ENCODE results near the gene BLOC1S3.

BLOC1S3 gene

GRCh38 chr19:45146251-45146650 is 32.3 kb upstream of the BLOC1S3 start:
- DNase-seq (ENCODE audit: low read depth), result no peak

GRCh38 chr19:45146741-45147205 is 31.8 kb upstream of the BLOC1S3 start:
- DNase-seq (ENCODE audit: low read depth), result no peak

GRCh38 chr19:45147835-45148676 is 30.5 kb upstream of the BLOC1S3 start:
- no peak for DNase-seq (ENCODE audit: low read depth)

- no peak for DNase-seq (ENCODE audit: low read depth)
These were observed 29.5 kb upstream of the BLOC1S3 start for GRCh38 chr19:45149129-45149528.

GRCh38 chr19:45150180-45150579 is 28.4 kb upstream of the BLOC1S3 start:
- DNase-seq (ENCODE audit: low read depth), result no peak

GRCh38 chr19:45150751-45151281 is 27.8 kb upstream of the BLOC1S3 start:
- no peak for DNase-seq (ENCODE audit: low read depth)

- no peak for DNase-seq (ENCODE audit: low read depth)
These were observed 27.3 kb upstream of the BLOC1S3 start for GRCh38 chr19:45151320-45151719.

GRCh38 chr19:45151821-45152503 is 26.6 kb upstream of the BLOC1S3 start:
- DNase-seq (ENCODE audit: low read depth), result no peak

DNA sequence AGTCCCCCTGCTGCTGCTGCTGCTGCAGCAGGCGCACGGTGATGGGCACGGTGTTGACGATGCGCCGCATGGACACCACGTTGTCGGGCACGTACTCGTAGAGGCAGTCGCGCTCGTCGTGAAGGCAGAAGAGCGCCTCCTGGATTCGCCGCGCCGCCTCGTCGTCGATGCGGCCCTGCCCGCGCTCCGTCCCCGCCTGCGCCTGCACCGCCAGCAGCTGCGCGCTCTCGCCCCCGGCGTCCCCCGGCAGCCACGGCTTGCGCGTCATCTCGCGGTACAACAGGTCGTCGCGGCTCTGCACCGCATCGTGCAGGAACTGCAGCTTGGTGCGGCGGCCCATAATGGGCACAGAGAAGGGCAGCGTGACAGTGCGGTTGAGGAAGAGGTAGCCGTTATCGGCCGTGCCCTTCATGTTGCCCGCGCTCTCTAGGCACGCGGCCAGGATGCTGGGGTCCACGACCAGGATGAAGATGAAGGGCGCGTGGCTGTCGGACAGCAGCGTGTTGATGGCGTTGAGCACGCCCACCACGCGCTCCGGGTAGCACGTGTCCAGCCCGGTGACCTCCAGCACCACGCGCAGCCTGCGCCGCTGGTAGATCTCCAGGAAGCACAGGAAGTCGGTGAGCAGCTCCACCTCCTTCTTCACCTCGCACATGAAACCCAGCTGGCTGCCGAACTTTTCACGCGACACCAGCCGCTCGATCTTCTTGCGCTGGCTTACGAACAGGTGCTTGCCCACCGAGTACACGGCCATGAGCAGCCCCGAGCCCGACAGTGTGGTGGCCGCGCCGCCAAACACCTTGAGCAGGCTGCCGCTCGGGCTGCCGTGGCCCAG is 25.9 kb upstream of the BLOC1S3 start:
- DNase-seq (ENCODE audit: low read depth), result no peak

DNA sequence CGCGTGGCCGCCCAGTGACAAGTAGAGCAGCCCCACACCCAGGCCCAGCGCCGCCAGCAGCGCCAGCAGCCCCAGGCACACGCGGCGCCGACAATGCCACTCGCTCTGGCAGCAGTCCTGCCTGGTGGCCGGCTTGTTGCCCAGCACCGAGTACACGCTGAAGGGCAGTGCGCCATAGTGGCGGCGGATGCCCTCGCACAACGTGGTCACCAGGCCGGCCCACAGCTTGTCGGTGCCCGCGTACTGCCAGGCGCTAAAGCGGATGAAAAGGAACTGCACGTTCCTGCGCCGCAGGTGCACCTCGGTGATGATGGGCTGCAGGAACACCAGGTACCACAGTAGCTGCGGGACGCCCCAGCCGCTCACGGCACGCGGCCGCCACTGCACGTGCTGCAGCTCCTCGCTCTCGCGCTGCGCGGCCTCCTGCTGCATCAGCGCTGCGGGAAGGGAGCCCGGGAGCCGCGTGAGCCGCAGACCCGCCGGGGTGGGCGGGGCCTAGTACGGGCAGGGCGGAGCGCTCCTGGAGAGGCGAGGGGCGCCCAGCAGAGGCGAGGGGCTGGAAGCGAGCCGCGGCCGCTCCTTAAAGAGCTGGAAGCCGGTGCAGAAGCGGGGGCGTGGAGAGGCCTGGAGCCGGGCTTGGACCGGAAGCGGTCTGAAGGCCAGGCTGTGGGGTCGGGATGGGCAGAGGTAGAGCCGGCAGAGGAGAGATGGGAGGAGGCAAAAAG is 25.1 kb upstream of the BLOC1S3 start:
- no peak for DNase-seq (ENCODE audit: low read depth)

DNA sequence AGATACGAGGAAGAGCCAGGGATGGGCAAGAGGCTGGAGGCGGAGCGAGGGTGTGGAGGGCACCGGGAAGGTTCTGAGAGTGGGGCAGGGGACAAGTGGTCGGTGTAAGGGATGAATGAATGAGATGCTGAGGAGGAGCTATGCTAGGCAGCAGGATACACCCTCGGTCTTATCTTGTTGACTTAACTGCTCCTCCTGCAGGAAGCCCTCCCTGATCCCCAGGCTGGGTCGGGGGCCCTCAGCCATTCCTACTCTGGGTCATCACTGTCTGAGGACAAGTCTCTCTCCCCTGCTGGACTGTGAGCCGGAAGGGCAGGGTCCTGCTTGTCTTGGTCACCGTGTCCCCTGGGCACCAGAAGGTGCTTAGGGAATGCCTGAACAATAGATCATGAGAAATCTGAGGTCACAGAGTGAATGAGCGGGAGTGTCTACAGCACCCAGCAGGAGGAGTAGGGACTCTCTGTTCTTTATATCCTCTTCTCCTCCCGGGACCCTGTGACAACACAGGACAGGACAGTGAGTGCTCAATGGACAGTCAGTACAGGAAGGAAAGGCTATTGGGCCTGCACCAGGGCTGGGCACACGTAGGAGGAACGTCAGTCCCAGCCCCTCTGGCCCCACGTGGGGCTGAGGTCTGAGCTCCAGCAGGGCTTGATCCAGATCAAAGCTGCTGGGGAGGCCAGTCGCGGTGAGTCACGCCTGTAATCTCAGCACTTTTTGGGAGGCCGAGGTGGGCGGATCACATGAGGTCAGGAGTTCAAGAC is 24.3 kb upstream of the BLOC1S3 start:
- DNase-seq (ENCODE audit: low read depth), result no peak

DNA sequence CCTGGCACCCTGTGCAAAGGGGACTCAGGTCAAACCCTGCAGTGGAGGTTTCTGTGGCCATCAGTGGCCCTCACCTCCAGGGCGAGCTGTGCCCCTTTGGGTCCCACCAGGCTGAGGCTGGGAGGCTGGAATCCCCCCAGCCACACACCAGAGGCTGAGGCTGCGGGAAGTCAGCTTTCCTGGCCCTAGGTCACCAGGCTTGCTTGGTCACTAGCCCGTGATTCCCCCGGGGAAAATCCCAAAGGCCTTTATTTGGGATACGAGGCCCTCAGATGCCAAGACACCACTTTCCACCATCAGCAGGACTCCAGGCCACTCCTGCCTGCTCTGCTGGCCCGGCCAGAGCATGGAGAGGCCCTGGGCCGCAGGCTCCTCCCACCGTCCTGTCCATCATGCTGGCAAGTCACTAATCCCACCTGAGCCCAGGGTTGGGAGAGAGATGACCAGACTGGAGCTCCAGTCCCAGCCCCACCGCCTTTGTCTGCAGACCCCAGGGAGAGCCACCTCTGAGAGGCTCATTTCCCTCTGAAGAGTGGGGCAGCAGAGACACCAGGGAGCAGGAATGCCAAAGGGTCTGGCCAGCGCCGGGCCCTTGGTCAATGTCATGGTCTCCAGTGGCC is 22.5 kb upstream of the BLOC1S3 start:
- no peak for DNase-seq (ENCODE audit: low read depth)

- no peak for DNase-seq (ENCODE audit: low read depth)
These were observed 21.8 kb upstream of the BLOC1S3 start for GRCh38 chr19:45156751-45157150.

DNA sequence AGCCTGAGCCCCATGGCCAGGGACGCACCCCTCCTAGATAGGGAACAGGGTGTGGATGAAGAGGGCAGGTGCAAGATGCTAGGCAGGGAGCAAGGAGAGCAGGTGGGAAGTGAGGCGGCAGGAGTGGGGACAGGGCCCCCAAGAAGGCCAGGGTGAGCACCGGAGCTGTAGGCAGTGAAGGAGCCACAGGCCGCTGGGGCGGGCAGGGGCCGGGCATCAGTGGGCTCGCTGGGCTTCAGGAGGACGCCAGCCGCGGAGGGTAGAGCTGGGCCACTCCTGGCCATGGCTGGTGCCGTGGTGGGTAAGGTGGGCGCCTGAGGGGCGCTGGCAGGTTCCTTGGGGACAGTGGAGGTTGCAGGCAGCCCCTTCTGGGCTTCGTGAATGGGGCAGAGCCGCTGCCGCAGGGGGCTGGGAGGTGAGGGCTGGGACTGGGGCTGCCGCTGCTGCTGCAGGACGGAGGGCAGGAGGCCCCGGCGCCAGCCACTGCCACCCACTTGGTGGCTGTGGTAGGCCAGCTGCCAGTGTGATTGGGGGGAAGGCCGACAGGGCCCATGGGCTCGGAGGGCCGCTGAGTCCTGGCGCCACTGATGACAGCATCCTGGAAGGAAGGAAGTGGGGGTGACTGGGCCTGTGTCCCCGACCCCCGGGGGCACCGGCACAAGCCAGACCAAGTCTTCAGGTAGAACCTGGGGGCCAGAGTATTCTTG is 19.9 kb upstream of the BLOC1S3 start:
- DNase-seq (ENCODE audit: low read depth), result no peak

- no peak for DNase-seq (ENCODE audit: low read depth)
These were observed 19.2 kb upstream of the BLOC1S3 start for GRCh38 chr19:45159210-45159970.

GRCh38 chr19:45159971-45160324 is 18.6 kb upstream of the BLOC1S3 start:
- DNase-seq (ENCODE audit: low read depth), result no peak

- DNase-seq (ENCODE audit: low read depth), result no peak
These were observed 17.5 kb upstream of the BLOC1S3 start, which contains the start of gene NKPD1 for GRCh38 chr19:45160870-45161737. Gene NKPD1, minus strand, starts transcription at chr19:45160982. Its CDS starts 832 bp downstream, at chr19:45160150.
